SU-DHL-6 (cell line): Measurements from ENCODE around the gene SIL1.

Source experiments
- EZH2phosphoT487 ChIP-seq: fragments of 200-600 bp; sonication (generic), shearing (Covaris generic); conservative IDR thresholded peaks from 2 replicates; pipeline ENCODE4 v1.6.1; 2018; ENCODE audit warnings: mild to moderate bottlenecking, antibody characterized with exemption, low read length, moderate library complexity, mixed read lengths
- TF ChIP-seq, protein P1 (sequence below): fragments of 200-600 bp; sonication (generic); IDR thresholded peaks from one replicate; pipeline ENCODE4 v1.5.1; 2017; ENCODE audit warnings: antibody characterized with exemption, mild to moderate bottlenecking, low read length, moderate library complexity; ENCODE audit not compliant: insufficient read depth, poor library complexity, severe bottlenecking

DNA sequence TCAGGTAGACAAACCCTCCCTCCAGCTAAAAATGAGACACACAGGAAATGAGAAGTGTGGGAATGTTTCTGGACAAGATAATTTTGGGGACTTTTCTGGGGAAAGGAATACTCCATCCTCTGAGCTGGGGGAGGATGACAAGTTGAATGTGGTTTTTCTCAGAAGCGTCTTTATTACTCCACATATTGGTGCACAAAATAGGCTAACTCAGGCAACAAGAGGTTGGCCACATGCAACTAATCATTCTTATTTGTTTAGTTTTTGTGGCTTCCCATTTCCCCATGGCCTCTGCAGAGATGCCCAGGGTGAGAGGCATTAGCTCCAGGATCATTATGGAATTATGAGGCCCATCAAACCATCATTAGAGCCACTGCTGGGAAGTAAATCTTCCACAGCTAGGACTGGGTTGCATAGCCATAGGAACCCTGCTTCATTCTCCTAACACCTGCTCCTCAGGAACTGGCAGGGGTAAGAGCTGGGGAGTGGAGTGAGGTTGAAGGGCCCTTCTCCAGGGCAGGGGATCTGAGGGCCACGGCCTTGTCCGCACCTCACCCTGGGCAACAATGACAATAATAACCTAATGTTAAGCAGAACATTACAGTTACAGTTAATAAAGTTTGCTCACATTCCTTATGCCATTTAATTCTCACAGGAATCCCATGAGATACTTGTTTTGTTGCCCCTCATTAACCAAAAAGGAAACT, 9.3 kb upstream of the SIL1 start:
- TF ChIP-seq EZH2phosphoT487 = no peak
- TF ChIP-seq, protein P1, sequence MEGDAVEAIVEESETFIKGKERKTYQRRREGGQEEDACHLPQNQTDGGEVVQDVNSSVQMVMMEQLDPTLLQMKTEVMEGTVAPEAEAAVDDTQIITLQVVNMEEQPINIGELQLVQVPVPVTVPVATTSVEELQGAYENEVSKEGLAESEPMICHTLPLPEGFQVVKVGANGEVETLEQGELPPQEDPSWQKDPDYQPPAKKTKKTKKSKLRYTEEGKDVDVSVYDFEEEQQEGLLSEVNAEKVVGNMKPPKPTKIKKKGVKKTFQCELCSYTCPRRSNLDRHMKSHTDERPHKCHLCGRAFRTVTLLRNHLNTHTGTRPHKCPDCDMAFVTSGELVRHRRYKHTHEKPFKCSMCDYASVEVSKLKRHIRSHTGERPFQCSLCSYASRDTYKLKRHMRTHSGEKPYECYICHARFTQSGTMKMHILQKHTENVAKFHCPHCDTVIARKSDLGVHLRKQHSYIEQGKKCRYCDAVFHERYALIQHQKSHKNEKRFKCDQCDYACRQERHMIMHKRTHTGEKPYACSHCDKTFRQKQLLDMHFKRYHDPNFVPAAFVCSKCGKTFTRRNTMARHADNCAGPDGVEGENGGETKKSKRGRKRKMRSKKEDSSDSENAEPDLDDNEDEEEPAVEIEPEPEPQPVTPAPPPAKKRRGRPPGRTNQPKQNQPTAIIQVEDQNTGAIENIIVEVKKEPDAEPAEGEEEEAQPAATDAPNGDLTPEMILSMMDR = no peak
